Left ventricle myocardium inferior (tissue), 1 donor: ENCODE measurements around the gene KDELR3. TPM values are rescaled to one million over a fixed set of nuclear protein-coding genes. Genes with fewer than 3 reads are reported as not detected.
"Not testable (repeated sequence)": the region's sequence is repeated elsewhere in the genome, so short reads cannot be mapped to it uniquely, and the experiment has no call there.

Experiments
- DNase-seq: peaks from one replicate; pipeline ENCODE4 v3.0.0-alpha.2; 2020
- H3K27ac ChIP-seq: fragments of 200-600 bp; replicated peaks from 2 replicates; pipeline ENCODE4 v1.8.0; 2021
- H3K27me3 ChIP-seq: fragments of 200-600 bp; 2 replicates; pipeline ENCODE4 v1.8.0; 2021; ENCODE audit warnings: low read depth
- H3K36me3 ChIP-seq: fragments of 200-600 bp; 2 replicates; pipeline ENCODE4 v1.8.0; 2021
- H3K4me1 ChIP-seq: fragments of 200-600 bp; 2 replicates; pipeline ENCODE4 v1.8.0; 2021
- H3K4me3 ChIP-seq: fragments of 200-600 bp; 2 replicates; pipeline ENCODE4 v1.8.0; 2021; ENCODE audit warnings: mild to moderate bottlenecking, moderate library complexity
- H3K9me3 ChIP-seq: fragments of 200-600 bp; replicated peaks from 2 replicates; pipeline ENCODE4 v1.8.0; 2021
- CTCF ChIP-seq: fragments of 200-600 bp; IDR thresholded peaks from 2 replicates; pipeline ENCODE4 v1.8.0; 2021; ENCODE audit warnings: antibody characterized with exemption, mild to moderate bottlenecking, borderline replicate concordance
- intact Hi-C: fragments of 100-400 bp; cut with micrococcal nuclease; formaldehyde crosslinking; loops from one replicate; pipeline ENCODE4 v1.11.0; 2022
- total RNA-seq: library from RNA; stranded (reverse); fragmentation: NEBNext Ultra II Directional; extraction: Animal tissue kit (Norgen Biotek cat#: 25700); gene quantifications from one replicate; pipeline ENCODE4 v1.2.1, GENCODE V29; 2021
- donor health status: DM: no; HTN: yes; CAD: no; lungs with severe emphysema.

The KDELR3 gene
- total RNA-seq, 1 donor from 2014 or later = 6.0 TPM

- H3K4me3 ChIP-seq = no peak overlapping the region
- H3K36me3 ChIP-seq = no peaks in the 10 kb centered on the region
- TF ChIP-seq CTCF = no peak
- H3K27me3 ChIP-seq = peaks cover 21% of the 10 kb centered on the region
- H3K4me1 ChIP-seq = peaks cover 50% of the 10 kb centered on the region
- H3K9me3 ChIP-seq = no peaks in the 10 kb centered on the region
- DNase-seq = no peak
- H3K27ac ChIP-seq = no peak overlapping the region
- intact Hi-C loops = no loop called here
Measured at GRCh38 chr22:38465673-38466490, 2.0 kb upstream of the KDELR3 start.

GRCh38 chr22:38467438-38467903, 425 bp upstream of the KDELR3 start:
- H3K4me3 ChIP-seq = peak overlapping the region; percentile 77
- H3K27me3 ChIP-seq = peaks cover 7% of the 10 kb centered on the region
- H3K4me1 ChIP-seq = peaks cover 34% of the 10 kb centered on the region
- no peaks in the 10 kb centered on the region for H3K36me3 ChIP-seq
- peak overlapping the region; percentile 65 for H3K27ac ChIP-seq
- H3K9me3 ChIP-seq = no peaks in the 10 kb centered on the region
- DNase-seq = no peak
- intact Hi-C loops = no loop called here
- no peak for TF ChIP-seq CTCF

GRCh38 chr22:38468443-38469305, 778 bp downstream of the KDELR3 start:
- H3K27me3 ChIP-seq = no peaks in the 10 kb centered on the region
- H3K4me3 ChIP-seq = peak overlapping the region; percentile 77
- DNase-seq = no peak
- peak overlapping the region; percentile 65 for H3K27ac ChIP-seq
- no peak for TF ChIP-seq CTCF
- H3K9me3 ChIP-seq = no peaks in the 10 kb centered on the region
- H3K4me1 ChIP-seq = peaks cover 27% of the 10 kb centered on the region
- intact Hi-C loops = no loop called here
- H3K36me3 ChIP-seq = no peaks in the 10 kb centered on the region

- Histone ChIP-seq H3K36me3 (no peaks in the 10 kb centered on the region), H3K4me1 (peaks cover 21% of the 10 kb centered on the region), H3K4me3 (no peak overlapping the region), H3K9me3 (no peaks in the 10 kb centered on the region), H3K27ac (no peak overlapping the region), H3K27me3 (no peaks in the 10 kb centered on the region)
- intact Hi-C loops = no loop called here
- DNase-seq = no peak
- no peak for TF ChIP-seq CTCF
Measured at GRCh38 chr22:38469306-38469781, 1.4 kb downstream of the KDELR3 start.

GRCh38 chr22:38470179-38470578, 2.3 kb downstream of the KDELR3 start:
- H3K36me3 ChIP-seq, H3K27me3 ChIP-seq, H3K27ac ChIP-seq, DNase-seq, H3K4me3 ChIP-seq, intact Hi-C loops, H3K9me3 ChIP-seq: not testable (repeated sequence)
- peaks cover 21% of the 10 kb centered on the region for H3K4me1 ChIP-seq
